GM12865 (cell line): ENCODE results near the gene NAIF1.

Experiments used
- DNase-seq: peaks from one replicate; pipeline ENCODE4 v3.0.0; 2010; ENCODE audit warnings: low read depth
- H3K4me3 ChIP-seq: 2 replicates; pipeline ENCODE4 v1.5.1; 2011; ENCODE audit warnings: mild to moderate bottlenecking, low read depth, low read length, control low read depth
- CTCF ChIP-seq: IDR thresholded peaks from 2 replicates; pipeline ENCODE4 v1.5.1; 2011; ENCODE audit warnings: low read length, control low read depth, low read depth, inconsistent platforms; ENCODE audit not compliant: insufficient read depth; ENCODE audit errors: missing control alignments

The NAIF1 gene

GRCh38 chr9:128021098-128021497, 46.0 kb downstream of the NAIF1 start:
- TF ChIP-seq CTCF: no peak
- no peak overlapping the region for H3K4me3 ChIP-seq
- DNase-seq: no peak

- no peak for DNase-seq
- TF ChIP-seq CTCF: peak; percentile 18
- no peak overlapping the region for H3K4me3 ChIP-seq
These were observed 46.4 kb downstream of the NAIF1 start for GRCh38 chr9:128020692-128021091.

- H3K4me3 ChIP-seq: no peak overlapping the region
- TF ChIP-seq CTCF: no peak
- no peak for DNase-seq
These were observed 51.4 kb downstream of the NAIF1 start for GRCh38 chr9:128015696-128016095.
